Esophagus squamous epithelium (tissue), 5 donors: ENCODE data around the gene GNG5. TPM values are rescaled to one million over a fixed set of nuclear protein-coding genes. Genes with fewer than 3 reads are reported as not detected.
"Not testable (repeated sequence)": the region's sequence is repeated elsewhere in the genome, so short reads cannot be mapped to it uniquely, and the experiment has no call there.

Source experiments
- DNase-seq: peaks from one replicate; lab custom pipeline; 2025; lab: John Stamatoyannopoulos, UW
- H3K27ac ChIP-seq, 4 donors: fragments of 200-600 bp; sonication (generic); one replicate each; pipeline ENCODE4 v1.5.1; 2016 to 2019; ENCODE audit warnings: mild to moderate bottlenecking in 1 of 4
- H3K27me3 ChIP-seq, 4 donors: fragments of 200-600 bp; sonication (generic); 1 replicate in 3 of 4; 2 replicates in 1 of 4; pipeline versions ENCODE4 v1.5.1 to v1.6.0; 2017 to 2021; ENCODE audit warnings: antibody characterized with exemption in 1 of 4
- H3K36me3 ChIP-seq, 3 donors: fragments of 200-600 bp; sonication (generic); one replicate each; pipeline ENCODE4 v1.5.1; 2016 to 2019
- H3K4me1 ChIP-seq, 3 donors: fragments of 200-600 bp; sonication (generic); one replicate each; pipeline ENCODE4 v1.5.1; 2017 to 2019
- H3K4me3 ChIP-seq, 4 donors: fragments of 200-600 bp; sonication (generic); 1 replicate in 3 of 4; 2 replicates in 1 of 4; pipeline ENCODE4 v1.5.1; 2016 to 2019; ENCODE audit warnings: mild to moderate bottlenecking in 2 of 4, moderate library complexity in 1 of 4
- H3K9me3 ChIP-seq, 3 donors: fragments of 200-600 bp; sonication (generic); one replicate each; pipeline ENCODE4 v1.5.1; 2016 to 2019
- POLR2A ChIP-seq, 4 donors: fragments of 450-650 bp; IDR thresholded peaks; one replicate each; pipeline ENCODE4 v1.6.1; 2017; ENCODE audit warnings: antibody characterized with exemption in 4 of 4, mild to moderate bottlenecking in 4 of 4, moderate library complexity in 3 of 4
- WGBS, 2 donors: methylation state at CpG; one replicate each; pipeline ENCODE4 v1.1.5; 2018; 5-methylcytosine and 5-hydroxymethylcytosine counted together
- intact Hi-C: fragments of 100-400 bp; cut with DNase I; formaldehyde crosslinking; loops from one replicate; pipeline ENCODE4 v1.15.0; 2022
- total RNA-seq, 4 donors: library from RNA; depleted of rRNA; stranded (reverse); fragments of >200 nt; gene quantifications; one replicate each; pipeline ENCODE4 v1.1.0, GENCODE V29; 2016
- TF ChIP-seq, protein P1 (sequence below), 6 experiments: fragments of 450-650 bp in 4 of 6; fragments of 200-600 bp in 2 of 6; sonication (generic) in 2 of 6; IDR thresholded peaks; one replicate each; pipeline ENCODE4 v1.5.1; 2016 to 2019; ENCODE audit warnings: antibody characterized with exemption in 6 of 6, mild to moderate bottlenecking in 4 of 6, moderate library complexity in 4 of 6
- donor health status: DM: yes; HTN: yes; CAD: no.

Gene GNG5
- total RNA-seq, 4 donors from 2014 or later = 51.3 to 137 (median 82.8) TPM

DNA sequence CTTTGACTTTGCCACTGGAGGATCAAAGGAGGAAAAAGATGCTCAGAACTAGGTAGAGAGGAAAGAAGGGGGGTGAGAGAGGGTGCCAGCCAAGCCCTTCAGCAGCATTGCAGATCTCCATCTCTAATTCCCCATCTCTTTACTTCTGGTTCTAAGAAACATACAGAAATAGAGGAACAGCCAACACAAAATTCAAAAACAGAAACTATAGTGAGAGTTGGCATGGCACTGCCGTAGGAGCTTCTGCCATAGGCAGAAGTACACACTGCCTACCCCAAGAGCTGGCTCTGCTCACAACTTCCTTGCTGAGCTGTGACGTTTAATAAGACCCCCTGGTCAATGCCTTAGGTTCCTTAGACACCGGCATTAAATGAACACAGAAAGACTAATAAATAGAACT is 53.9 kb downstream of the GNG5 start:
- no peaks in the 10 kb centered on the region for H3K36me3 ChIP-seq
- no peaks in the 10 kb centered on the region for H3K4me1 ChIP-seq
- peaks cover 0 to 51% (median 0%) of the 10 kb centered on the region in 4 donors for H3K27me3 ChIP-seq
- no peak overlapping the region for H3K27ac ChIP-seq
- DNase-seq = no peak
- TF ChIP-seq POLR2A (IDR thresholded peaks at IDR 0.05) = no peak
- TF ChIP-seq, protein P1, sequence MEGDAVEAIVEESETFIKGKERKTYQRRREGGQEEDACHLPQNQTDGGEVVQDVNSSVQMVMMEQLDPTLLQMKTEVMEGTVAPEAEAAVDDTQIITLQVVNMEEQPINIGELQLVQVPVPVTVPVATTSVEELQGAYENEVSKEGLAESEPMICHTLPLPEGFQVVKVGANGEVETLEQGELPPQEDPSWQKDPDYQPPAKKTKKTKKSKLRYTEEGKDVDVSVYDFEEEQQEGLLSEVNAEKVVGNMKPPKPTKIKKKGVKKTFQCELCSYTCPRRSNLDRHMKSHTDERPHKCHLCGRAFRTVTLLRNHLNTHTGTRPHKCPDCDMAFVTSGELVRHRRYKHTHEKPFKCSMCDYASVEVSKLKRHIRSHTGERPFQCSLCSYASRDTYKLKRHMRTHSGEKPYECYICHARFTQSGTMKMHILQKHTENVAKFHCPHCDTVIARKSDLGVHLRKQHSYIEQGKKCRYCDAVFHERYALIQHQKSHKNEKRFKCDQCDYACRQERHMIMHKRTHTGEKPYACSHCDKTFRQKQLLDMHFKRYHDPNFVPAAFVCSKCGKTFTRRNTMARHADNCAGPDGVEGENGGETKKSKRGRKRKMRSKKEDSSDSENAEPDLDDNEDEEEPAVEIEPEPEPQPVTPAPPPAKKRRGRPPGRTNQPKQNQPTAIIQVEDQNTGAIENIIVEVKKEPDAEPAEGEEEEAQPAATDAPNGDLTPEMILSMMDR (IDR thresholded peaks at IDR 0.05) = no peak
- intact Hi-C loops = no loop called here
- no peaks in the 10 kb centered on the region for H3K9me3 ChIP-seq
- H3K4me3 ChIP-seq = no peak overlapping the region
- 58 to 63% methylated on average over 3 of the region's 3 CpGs for WGBS, 2 donors

DNA sequence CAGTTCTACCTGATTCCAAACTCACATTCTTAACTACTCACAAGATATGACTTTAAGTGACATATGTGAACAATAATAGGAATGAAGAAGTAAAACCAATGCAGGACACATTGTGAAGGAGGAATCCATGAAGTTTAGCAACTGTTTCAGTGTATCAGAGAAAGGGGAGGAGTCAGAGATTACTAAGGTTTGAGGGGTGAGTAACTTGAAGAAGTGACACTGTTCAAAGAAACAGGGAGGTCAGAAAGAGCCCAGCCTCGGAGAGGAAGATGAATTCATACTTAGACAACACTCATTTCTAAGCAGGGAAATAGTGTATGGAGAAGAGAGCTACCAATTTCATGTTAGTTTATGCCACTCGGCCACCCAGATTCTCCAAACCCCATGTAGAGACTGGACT is 55.5 kb downstream of the GNG5 start:
- TF ChIP-seq, protein P1 (IDR thresholded peaks at IDR 0.05) = no peak
- no peak for TF ChIP-seq POLR2A (IDR thresholded peaks at IDR 0.05)
- H3K9me3 ChIP-seq = no peaks in the 10 kb centered on the region
- 68 to 78% methylated on average over 2 of the region's 2 CpGs for WGBS, 2 donors

DNA sequence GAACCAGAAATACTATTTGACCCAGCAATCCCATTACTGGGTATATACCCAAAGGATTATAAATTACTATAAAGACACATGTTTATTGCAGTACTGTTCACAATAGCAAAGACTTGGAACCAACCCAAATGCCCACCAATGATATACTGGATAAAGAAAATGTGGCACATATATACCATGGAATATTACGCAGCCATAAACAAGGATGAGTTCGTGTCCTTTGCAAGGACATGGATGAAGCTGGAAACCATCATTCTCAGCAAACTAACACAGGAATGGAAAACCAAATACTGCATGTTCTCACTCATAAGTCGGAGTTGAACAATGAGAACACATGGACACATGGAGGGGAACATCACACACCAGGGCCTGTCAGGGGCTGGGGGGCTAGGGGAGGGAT is 57.7 kb downstream of the GNG5 start:
- H3K36me3 ChIP-seq = not testable (repeated sequence)
- 80 to 91% methylated on average over 3 of the region's 3 CpGs for WGBS, 2 donors

More for the DNA sequence above, 55.5 kb downstream of the GNG5 start:
- intact Hi-C loops = no loop called here
- Histone ChIP-seq H3K36me3 (no peaks in the 10 kb centered on the region), H3K4me1 (no peaks in the 10 kb centered on the region), H3K27ac (no peak overlapping the region), H3K27me3 (peaks cover 0 to 38% (median 0%) of the 10 kb centered on the region in 4 donors), H3K4me3 (no peak overlapping the region)
- DNase-seq = no peak

More for the DNA sequence above, 57.7 kb downstream of the GNG5 start:
- H3K27ac ChIP-seq, H3K4me3 ChIP-seq, H3K4me1 ChIP-seq, DNase-seq, H3K9me3 ChIP-seq, intact Hi-C loops: not testable (repeated sequence)
- H3K27me3 ChIP-seq = peaks cover 0 to 23% (median 0%) of the 10 kb centered on the region in 4 donors

Other genes starting within 250 kb of the GNG5 start
- 1 to 10 TPM in 2 of 4 donors, under 1 TPM in 1, not detected in 1; 0.35 to 2.0 (median 1.3) TPM for gene SAMD13, start 204.9 kb downstream of the GNG5 start, total RNA-seq
- not detected for gene DNASE2B, start 108.1 kb downstream of the GNG5 start, total RNA-seq
- 10 to 100 TPM; 30.2 to 41.2 (median 36.3) TPM for gene RPF1, start 27.3 kb downstream of the GNG5 start, total RNA-seq
- under 1 TPM in 1 of 4 donors, not detected in 3; 0.15 TPM for gene SPATA1, start 195 bp downstream of the GNG5 start, total RNA-seq
- 10 to 100 TPM in 2 of 4 donors, 1 to 10 TPM in 2; 4.9 to 12.0 (median 10.3) TPM for gene CTBS, start 67.9 kb upstream of the GNG5 start, total RNA-seq
- 10 to 100 TPM in 1 of 4 donors, 1 to 10 TPM in 3; 6.5 to 13.4 (median 8.6) TPM for gene SSX2IP, start 183.9 kb upstream of the GNG5 start, total RNA-seq